Spleen (tissue), 11 donors: ENCODE measurements around the gene STK24. TPM values are rescaled to one million over a fixed set of nuclear protein-coding genes. Genes with fewer than 3 reads are reported as not detected.

Experiments
- DNase-seq: peaks from one replicate; pipeline ENCODE4 v3.0.0-alpha.2; 2020
- H3K27ac ChIP-seq, 8 donors: fragments of 200-600 bp; sonication (generic) in 7 of 8; 1 replicate in 4 of 8; 2 replicates in 4 of 8; pipeline versions ENCODE4 v1.5.0 to v1.8.0; 2016 to 2021; ENCODE audit warnings: inconsistent platforms in 4 of 8, mild to moderate bottlenecking in 4 of 8, moderate library complexity in 1 of 8
- H3K27me3 ChIP-seq, 7 donors: fragments of 200-600 bp; sonication (generic) in 6 of 7; replicated peaks in 1 of 7; 1 replicate in 4 of 7; 2 replicates in 3 of 7; pipeline versions ENCODE4 v1.5.0 to v1.8.0; 2016 to 2021; ENCODE audit warnings: inconsistent platforms in 3 of 7, mild to moderate bottlenecking in 1 of 7
- H3K36me3 ChIP-seq, 6 donors: fragments of 200-600 bp; sonication (generic) in 5 of 6; 1 replicate in 4 of 6; 2 replicates in 2 of 6; pipeline versions ENCODE4 v1.5.0 to v1.8.0; 2016 to 2021; ENCODE audit warnings: inconsistent platforms in 2 of 6
- H3K4me1 ChIP-seq, 6 donors: fragments of 200-600 bp; sonication (generic) in 5 of 6; 1 replicate in 3 of 6; 2 replicates in 3 of 6; pipeline versions ENCODE4 v1.5.0 to v1.8.0; 2016 to 2021; ENCODE audit warnings: inconsistent platforms in 3 of 6
- H3K4me3 ChIP-seq, 8 donors: fragments of 200-600 bp; sonication (generic) in 7 of 8; 1 replicate in 4 of 8; 2 replicates in 4 of 8; pipeline versions ENCODE4 v1.5.0 to v1.8.0; 2016 to 2021; ENCODE audit warnings: inconsistent platforms in 4 of 8, mild to moderate bottlenecking in 4 of 8, moderate library complexity in 2 of 8
- H3K9me3 ChIP-seq, 8 donors: fragments of 200-600 bp; sonication (generic) in 7 of 8; 1 replicate in 4 of 8; 2 replicates in 4 of 8; pipeline versions ENCODE4 v1.5.0 to v1.8.0; 2016 to 2021; ENCODE audit warnings: inconsistent platforms in 4 of 8
- CTCF ChIP-seq, 11 experiments: fragments of 200-600 bp in 7 of 11; fragments of 450-650 bp in 4 of 11; sonication (generic) in 4 of 11; IDR thresholded peaks in 8 of 11; conservative IDR thresholded peaks in 3 of 11; 1 replicate in 7 of 11; 2 replicates in 4 of 11; pipeline versions ENCODE4 v1.4.0 to v1.8.0; 2016 to 2021; ENCODE audit warnings: antibody characterized with exemption in 11 of 11, inconsistent platforms in 4 of 11, mild to moderate bottlenecking in 1 of 11
- POLR2A ChIP-seq, 3 donors: fragments of 450-650 bp; IDR thresholded peaks; one replicate each; pipeline ENCODE4 v1.5.1; 2017; ENCODE audit warnings: antibody characterized with exemption in 3 of 3, mild to moderate bottlenecking in 1 of 3
- POLR2AphosphoS5 ChIP-seq, 3 donors: sonication (generic); formaldehyde crosslinking; IDR thresholded peaks; one replicate each; pipeline ENCODE4 v1.5.1; 2017; ENCODE audit warnings: antibody characterized with exemption in 3 of 3
- WGBS, 5 donors: extraction: QIAGEN DNeasy Blood & Tissue Kit in 3 of 5; methylation state at CpG; one replicate each; pipeline versions ENCODE4 v1.1.5 to v1.1.7; 2013 to 2018; 5-methylcytosine and 5-hydroxymethylcytosine counted together
- intact Hi-C: fragments of 100-400 bp; cut with DNase I; formaldehyde crosslinking; loops from one replicate; pipeline ENCODE4 v1.15.0; 2023; ENCODE audit warnings: low total_unique reads
- polyA plus RNA-seq, 3 donors: library from polyadenylated mRNA; stranded (reverse); fragments of 200-250 nt; gene quantifications; one replicate each; pipeline ENCODE4 v1.2.1, GENCODE V29; 2013
- total RNA-seq, 7 donors: library from RNA; depleted of rRNA in 3 of 7; stranded (reverse); fragments of >200 nt in 3 of 7; fragmentation: NEBNext Ultra II Directional in 4 of 7; extraction: Animal tissue kit (Norgen Biotek cat#: 25700) in 4 of 7; gene quantifications; one replicate each; pipeline versions ENCODE4 v1.1.0 to v1.2.1, GENCODE V29; 2016 to 2021
- donor health status: healthy with polysubstance abuse.
- donor health status: DM: no; HTN: no; CAD: no; lungs with moderate emphysema.
- donor health status: DM: no; HTN: no; CAD: no.
- donor health status: Bipolar disorder and iron deficiency.
- donor health status: healthy.
- donor health status: DM: no; HTN: no; CAD: no.
- donor health status: DM: yes; HTN: yes; CAD: no.

The STK24 gene
- total and polyA plus RNA-seq, 10 donors: 36.5 to 132 (median 94.5) TPM

- TF ChIP-seq POLR2A (IDR thresholded peaks at IDR 0.05): no peak
- no peak for TF ChIP-seq POLR2AphosphoS5 (IDR thresholded peaks at IDR 0.05)
- TF ChIP-seq CTCF (IDR thresholded peaks at IDR 0.05 in 8 of 11, conservative IDR thresholded peaks at IDR 0.05 in 3 of 11): no peak
- no peaks in the 10 kb centered on the region for H3K27me3 ChIP-seq
- intact Hi-C loops: no loop called here
- H3K36me3 ChIP-seq: peaks cover 0 to 98% (median 56%) of the 10 kb centered on the region in 6 donors
- peaks cover 0 to 28% (median 6%) of the 10 kb centered on the region in 6 donors for H3K4me1 ChIP-seq
- H3K4me3 ChIP-seq: no peak overlapping the region
- no peak for DNase-seq
- 82 to 93% (median 92%) methylated on average over 3 of the region's 3 CpGs for WGBS, 5 donors
- no peak overlapping the region for H3K27ac ChIP-seq
- H3K9me3 ChIP-seq: no peaks in the 10 kb centered on the region
Measured at GRCh38 chr13:98468361-98468760, 108.5 kb downstream of the STK24 start.

- TF ChIP-seq CTCF (IDR thresholded peaks at IDR 0.05 in 8 of 11, conservative IDR thresholded peaks at IDR 0.05 in 3 of 11) (no peak), POLR2A (IDR thresholded peaks at IDR 0.05) (no peak), POLR2AphosphoS5 (IDR thresholded peaks at IDR 0.05) (peak in 1 of 3 donors; percentile 6)
- H3K4me3 ChIP-seq: no peak overlapping the region
- H3K9me3 ChIP-seq: no peaks in the 10 kb centered on the region
- 85 to 92% (median 91%) methylated on average over 13 of the region's 13 CpGs for WGBS, 5 donors
- no peak for DNase-seq
- H3K27me3 ChIP-seq: no peaks in the 10 kb centered on the region
- intact Hi-C loops: no loop called here
- peaks cover 0 to 34% (median 5%) of the 10 kb centered on the region in 6 donors for H3K4me1 ChIP-seq
- no peak overlapping the region for H3K27ac ChIP-seq
- H3K36me3 ChIP-seq: peaks cover 0 to 100% (median 61%) of the 10 kb centered on the region in 6 donors
Measured at GRCh38 chr13:98467263-98467985, 109.5 kb downstream of the STK24 start.

GRCh38 chr13:98466634-98467236 is 110.2 kb downstream of the STK24 start:
- no peaks in the 10 kb centered on the region for H3K27me3 ChIP-seq
- intact Hi-C loops: no loop called here
- H3K4me3 ChIP-seq: no peak overlapping the region
- no peak for DNase-seq
- H3K27ac ChIP-seq: no peak overlapping the region
- TF ChIP-seq POLR2AphosphoS5 (IDR thresholded peaks at IDR 0.05): peak in 2 of 3 donors; percentile 23 to 31
- peak in 9 of 11 experiments; percentile 31 to 72 (median 52) for TF ChIP-seq CTCF (IDR thresholded peaks at IDR 0.05 in 8 of 11, conservative IDR thresholded peaks at IDR 0.05 in 3 of 11)
- no peak for TF ChIP-seq POLR2A (IDR thresholded peaks at IDR 0.05)
- 72 to 79% (median 74%) methylated on average over 11 of the region's 11 CpGs for WGBS, 5 donors
- peaks cover 0 to 100% (median 61%) of the 10 kb centered on the region in 6 donors for H3K36me3 ChIP-seq
- H3K9me3 ChIP-seq: no peaks in the 10 kb centered on the region
- peaks cover 0 to 27% (median 1%) of the 10 kb centered on the region in 6 donors for H3K4me1 ChIP-seq

- intact Hi-C loops: no loop called here
- Histone ChIP-seq H3K9me3 (no peaks in the 10 kb centered on the region), H3K4me1 (peaks cover 0 to 9% (median 0%) of the 10 kb centered on the region in 6 donors), H3K27ac (no peak overlapping the region), H3K27me3 (no peaks in the 10 kb centered on the region), H3K4me3 (no peak overlapping the region), H3K36me3 (peaks cover 0 to 100% (median 77%) of the 10 kb centered on the region in 6 donors)
- TF ChIP-seq POLR2AphosphoS5 (IDR thresholded peaks at IDR 0.05): no peak
- TF ChIP-seq CTCF (IDR thresholded peaks at IDR 0.05 in 8 of 11, conservative IDR thresholded peaks at IDR 0.05 in 3 of 11): no peak
- TF ChIP-seq POLR2A (IDR thresholded peaks at IDR 0.05): no peak
- 83 to 96% (median 87%) methylated on average over 8 of the region's 8 CpGs for WGBS, 5 donors
- no peak for DNase-seq
Measured at GRCh38 chr13:98462946-98463345, 114.0 kb downstream of the STK24 start.
